Upper lobe of left lung (tissue), 6 donors: ENCODE results near the gene STUB1. TPM values are rescaled to one million over a fixed set of nuclear protein-coding genes. Genes with fewer than 3 reads are reported as not detected.
A peak's percentile ranks its signal among the peaks of the same experiment; 100 is the strongest.

Experiments used
- ATAC-seq, 2 donors: fragments of 200-7000 bp; cut with Tn5 transposase; one replicate each; pipeline ENCODE4 v1.9.1; 2022; ENCODE audit warnings: mild to moderate bottlenecking in 2 of 2, moderate library complexity in 2 of 2; ENCODE audit not compliant: low FRiP score in 2 of 2
- DNase-seq, 2 donors: peaks; one replicate each; pipeline ENCODE4 v3.0.0-alpha.2; 2019 to 2020
- H3K27ac ChIP-seq, 4 donors: fragments of 200-600 bp; sonication (generic); one replicate each; pipeline ENCODE4 v1.5.1; 2016 to 2019
- H3K27me3 ChIP-seq, 4 donors: fragments of 200-600 bp; sonication (generic); one replicate each; pipeline ENCODE4 v1.5.1; 2017 to 2019
- H3K36me3 ChIP-seq, 4 donors: fragments of 200-600 bp; sonication (generic); one replicate each; pipeline ENCODE4 v1.5.1; 2016 to 2019
- H3K4me1 ChIP-seq, 4 donors: fragments of 200-600 bp; sonication (generic); one replicate each; pipeline ENCODE4 v1.5.1; 2018 to 2019
- H3K4me3 ChIP-seq, 4 donors: fragments of 200-600 bp; sonication (generic); one replicate each; pipeline ENCODE4 v1.5.1; 2017 to 2019; ENCODE audit warnings: mild to moderate bottlenecking in 2 of 4, moderate library complexity in 1 of 4
- H3K9me3 ChIP-seq, 4 donors: fragments of 200-600 bp; sonication (generic); one replicate each; pipeline ENCODE4 v1.5.1; 2018 to 2019
- CTCF ChIP-seq, 6 experiments: fragments of 450-650 bp in 4 of 6; fragments of 200-600 bp in 2 of 6; sonication (generic) in 2 of 6; IDR thresholded peaks; one replicate each; pipeline ENCODE4 v1.5.1; 2016 to 2019; ENCODE audit warnings: antibody characterized with exemption in 6 of 6
- EP300 ChIP-seq, 4 donors: sonication (generic); formaldehyde crosslinking; IDR thresholded peaks; one replicate each; pipeline ENCODE4 v1.5.1; 2017; ENCODE audit warnings: antibody characterized with exemption in 4 of 4, control low read depth in 2 of 4
- POLR2A ChIP-seq, 4 donors: fragments of 450-650 bp; IDR thresholded peaks; one replicate each; pipeline ENCODE4 v1.5.1; 2016 to 2017; ENCODE audit warnings: antibody characterized with exemption in 4 of 4, mild to moderate bottlenecking in 2 of 4
- POLR2AphosphoS5 ChIP-seq, 2 donors: sonication (generic); formaldehyde crosslinking; IDR thresholded peaks; one replicate each; pipeline ENCODE4 v1.5.1; 2017; ENCODE audit warnings: antibody characterized with exemption in 2 of 2
- WGBS, 2 donors: methylation state at CpG; one replicate each; pipeline ENCODE4 v1.1.5; 2017 to 2018; 5-methylcytosine and 5-hydroxymethylcytosine counted together
- total RNA-seq, 6 donors: library from RNA; depleted of rRNA in 4 of 6; stranded (reverse); fragments of >200 nt in 4 of 6; gene quantifications; one replicate each; pipeline versions ENCODE4 v1.1.0 to v1.2.1, GENCODE V29; 2016 to 2021
- donor health status: DM: no; HTN: no; CAD: no; lungs with moderate emphysema.
- donor health status: DM: no; HTN: yes; CAD: no; lungs with severe emphysema.

STUB1 gene
- total RNA-seq, 6 donors from 2014 or later, result 101 to 186 (median 118) TPM

GRCh38 chr16:715477-716199, 35.4 kb downstream of the STUB1 start:
- H3K36me3 ChIP-seq, result no peaks in the 10 kb centered on the region
- no peaks in the 10 kb centered on the region for H3K9me3 ChIP-seq
- ATAC-seq (no peak), DNase-seq (peak in 1 of 2 donors; percentile 89)
- peaks cover 31 to 45% (median 39%) of the 10 kb centered on the region in 4 donors for H3K4me1 ChIP-seq
- peak overlapping the region; percentile 82 to 93 (median 86) for H3K4me3 ChIP-seq
- TF ChIP-seq EP300 (IDR thresholded peaks at IDR 0.05) (no peak), CTCF (IDR thresholded peaks at IDR 0.05) (peak in 1 of 6 experiments; percentile 12)
- WGBS, 2 donors, result 5 to 14% methylated on average over 6 to 13 of the region's 74 CpGs
- H3K27me3 ChIP-seq, result peaks cover 0 to 15% (median 5%) of the 10 kb centered on the region in 4 donors
- H3K27ac ChIP-seq, result peak overlapping the region in 1 of 4 donors; percentile 51

GRCh38 chr16:716200-716568, 36.0 kb downstream of the STUB1 start:
- H3K36me3 ChIP-seq, result no peaks in the 10 kb centered on the region
- no peak overlapping the region for H3K27ac ChIP-seq
- TF ChIP-seq POLR2AphosphoS5 (IDR thresholded peaks at IDR 0.05) (no peak), EP300 (IDR thresholded peaks at IDR 0.05) (no peak), POLR2A (IDR thresholded peaks at IDR 0.05) (no peak), CTCF (IDR thresholded peaks at IDR 0.05) (no peak)
- H3K27me3 ChIP-seq, result peaks cover 0 to 11% (median 2%) of the 10 kb centered on the region in 4 donors
- H3K4me1 ChIP-seq, result peaks cover 31 to 47% (median 40%) of the 10 kb centered on the region in 4 donors
- H3K4me3 ChIP-seq, result peak overlapping the region in 3 of 4 donors; percentile 82 to 93 (median 86)
- H3K9me3 ChIP-seq, result no peaks in the 10 kb centered on the region
- DNase-seq (peak in 1 of 2 donors; percentile 68), ATAC-seq (no peak)
- WGBS, 2 donors, result 17 to 34% methylated on average over 9 to 12 of the region's 12 CpGs

GRCh38 chr16:716768-717325, 36.6 kb downstream of the STUB1 start:
- ATAC-seq (no peak), DNase-seq (peak in 1 of 2 donors; percentile 78)
- 92 to 100% methylated on average over 1 to 13 of the region's 29 CpGs for WGBS, 2 donors
- TF ChIP-seq POLR2AphosphoS5 (IDR thresholded peaks at IDR 0.05), result no peak
- TF ChIP-seq EP300 (IDR thresholded peaks at IDR 0.05), result no peak
- Histone ChIP-seq H3K27me3 (peaks cover 0 to 10% (median under 1%) of the 10 kb centered on the region in 4 donors), H3K4me1 (peaks cover 34 to 53% (median 43%) of the 10 kb centered on the region in 4 donors), H3K36me3 (no peaks in the 10 kb centered on the region), H3K27ac (no peak overlapping the region), H3K9me3 (no peaks in the 10 kb centered on the region), H3K4me3 (no peak overlapping the region)

- no peak for TF ChIP-seq EP300 (IDR thresholded peaks at IDR 0.05)
- TF ChIP-seq POLR2A (IDR thresholded peaks at IDR 0.05), result no peak
- no peak for TF ChIP-seq POLR2AphosphoS5 (IDR thresholded peaks at IDR 0.05)
- TF ChIP-seq CTCF (IDR thresholded peaks at IDR 0.05), result no peak
- WGBS, 2 donors, result 86 to 89% methylated on average over 10 to 32 of the region's 32 CpGs
- Histone ChIP-seq H3K4me1 (peaks cover 34 to 54% (median 48%) of the 10 kb centered on the region in 4 donors), H3K27ac (no peak overlapping the region), H3K4me3 (no peak overlapping the region), H3K36me3 (no peaks in the 10 kb centered on the region), H3K27me3 (peaks cover 0 to 10% (median 0%) of the 10 kb centered on the region in 4 donors), H3K9me3 (no peaks in the 10 kb centered on the region)
- peak in 1 of 2 donors; percentile 82 for DNase-seq
- no peak for ATAC-seq
Observed at GRCh38 chr16:717450-718245, 37.4 kb downstream of the STUB1 start.

- H3K4me1 ChIP-seq, result peaks cover 34 to 57% (median 48%) of the 10 kb centered on the region in 4 donors
- no peaks in the 10 kb centered on the region for H3K9me3 ChIP-seq
- TF ChIP-seq CTCF (IDR thresholded peaks at IDR 0.05) (no peak), POLR2AphosphoS5 (IDR thresholded peaks at IDR 0.05) (no peak), POLR2A (IDR thresholded peaks at IDR 0.05) (no peak), EP300 (IDR thresholded peaks at IDR 0.05) (no peak)
- peaks cover 0 to 10% (median 0%) of the 10 kb centered on the region in 4 donors for H3K27me3 ChIP-seq
- DNase-seq, result peak in 1 of 2 donors; percentile 55
- WGBS, 2 donors, result 78 to 95% methylated on average over 8 to 9 of the region's 9 CpGs
- no peak overlapping the region for H3K4me3 ChIP-seq
- H3K27ac ChIP-seq, result no peak overlapping the region
- H3K36me3 ChIP-seq, result peaks cover 0 to 3% (median 0%) of the 10 kb centered on the region in 4 donors
- ATAC-seq, result no peak
Observed at GRCh38 chr16:718389-718788, 38.2 kb downstream of the STUB1 start.
